ENCODE measurements around the gene NUBP2.

The NUBP2 gene

DNA sequence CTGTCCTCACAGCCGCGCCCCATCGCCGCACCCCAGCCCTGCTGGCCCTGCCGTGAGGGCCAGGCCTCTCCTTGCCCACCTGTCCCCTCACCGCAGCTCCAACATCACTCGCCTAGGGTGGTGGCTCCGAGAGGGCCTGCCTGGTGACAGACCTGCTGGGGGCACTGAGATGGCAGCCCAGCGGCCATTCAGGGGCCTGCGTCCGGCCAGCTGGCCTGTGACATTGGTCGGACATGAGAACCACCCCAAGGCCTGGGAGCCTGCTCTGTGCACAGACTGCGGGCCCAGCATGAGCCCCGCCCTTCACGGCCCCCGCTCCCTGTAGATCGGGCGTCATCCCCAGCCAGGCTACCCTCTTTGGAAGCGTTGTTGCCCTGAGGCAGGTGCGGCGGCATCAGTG, 23.2 kb upstream of the NUBP2 start:
- no peak for DNase-seq

DNA sequence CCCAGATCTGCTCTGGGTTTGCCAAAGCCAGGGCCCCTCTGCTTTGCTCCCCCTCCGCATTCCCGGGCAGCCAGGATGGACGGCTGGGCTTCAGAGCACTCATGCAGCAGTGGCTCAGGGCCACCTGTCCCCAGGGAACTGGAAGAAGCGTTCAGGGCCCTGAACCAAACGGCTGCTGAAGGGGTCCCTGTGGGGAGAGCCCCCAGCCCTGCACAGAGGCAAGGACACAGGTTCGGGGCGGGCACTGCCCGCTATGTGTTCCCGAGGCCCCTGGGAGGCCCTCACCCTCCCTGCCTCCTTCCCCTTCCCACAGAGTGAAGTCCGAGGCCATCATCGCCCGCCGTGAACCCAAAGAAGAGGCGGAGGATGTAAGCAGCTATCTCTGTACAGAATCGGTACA, 21.8 kb upstream of the NUBP2 start:
- no peak for DNase-seq

DNA sequence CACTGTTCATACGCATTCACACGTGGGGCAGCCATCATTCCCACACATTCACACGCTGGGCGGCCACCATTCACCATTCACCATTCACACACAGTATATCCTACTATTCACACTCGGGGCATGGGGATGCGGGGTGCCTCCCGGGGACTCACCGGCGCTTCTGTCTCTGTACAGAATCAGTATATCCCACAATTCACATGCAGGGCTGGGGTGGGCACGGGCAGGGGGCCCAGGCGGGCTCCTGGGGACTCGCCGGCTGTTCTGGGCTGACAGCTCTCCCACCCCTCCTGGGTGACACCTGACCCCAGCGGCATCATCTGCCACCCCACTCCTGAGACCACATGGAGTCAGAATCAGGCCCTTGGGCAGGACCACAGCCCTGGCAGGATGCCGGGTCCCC, 21.0 kb upstream of the NUBP2 start:
- no peak for DNase-seq

DNA sequence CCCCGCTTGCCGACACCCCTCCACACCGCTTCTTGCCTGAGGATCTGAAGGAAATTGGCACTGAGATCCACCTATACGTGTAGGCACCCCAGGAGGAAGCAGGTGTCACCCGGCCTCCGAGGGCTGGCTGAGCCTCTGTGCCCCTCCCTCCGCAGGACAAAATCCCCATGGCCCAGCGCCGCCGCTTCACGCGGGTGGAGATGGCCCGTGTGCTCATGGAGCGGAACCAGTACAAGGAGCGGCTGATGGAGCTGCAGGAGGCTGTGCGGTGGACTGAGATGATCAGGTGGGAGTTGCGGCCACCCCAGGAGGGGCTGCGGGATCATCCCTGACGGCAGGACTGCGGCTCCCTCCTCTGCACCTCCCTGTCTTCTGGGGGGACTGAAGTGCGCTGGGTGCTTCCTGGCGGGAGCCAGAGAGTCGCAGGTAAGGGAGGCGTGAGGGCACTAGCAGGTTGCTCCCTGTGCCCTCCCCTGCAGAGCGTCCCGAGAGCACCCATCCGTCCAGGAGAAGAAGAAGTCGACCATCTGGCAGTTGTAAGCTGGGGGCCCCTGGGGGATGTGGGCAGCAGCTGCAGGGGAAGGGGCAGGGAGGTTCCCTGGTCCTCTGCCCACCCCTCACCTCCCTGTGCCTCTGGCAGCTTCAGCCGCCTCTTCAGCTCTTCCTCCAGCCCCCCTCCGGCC, 20.4 kb upstream of the NUBP2 start:
- DNase-seq, result no peak

DNA sequence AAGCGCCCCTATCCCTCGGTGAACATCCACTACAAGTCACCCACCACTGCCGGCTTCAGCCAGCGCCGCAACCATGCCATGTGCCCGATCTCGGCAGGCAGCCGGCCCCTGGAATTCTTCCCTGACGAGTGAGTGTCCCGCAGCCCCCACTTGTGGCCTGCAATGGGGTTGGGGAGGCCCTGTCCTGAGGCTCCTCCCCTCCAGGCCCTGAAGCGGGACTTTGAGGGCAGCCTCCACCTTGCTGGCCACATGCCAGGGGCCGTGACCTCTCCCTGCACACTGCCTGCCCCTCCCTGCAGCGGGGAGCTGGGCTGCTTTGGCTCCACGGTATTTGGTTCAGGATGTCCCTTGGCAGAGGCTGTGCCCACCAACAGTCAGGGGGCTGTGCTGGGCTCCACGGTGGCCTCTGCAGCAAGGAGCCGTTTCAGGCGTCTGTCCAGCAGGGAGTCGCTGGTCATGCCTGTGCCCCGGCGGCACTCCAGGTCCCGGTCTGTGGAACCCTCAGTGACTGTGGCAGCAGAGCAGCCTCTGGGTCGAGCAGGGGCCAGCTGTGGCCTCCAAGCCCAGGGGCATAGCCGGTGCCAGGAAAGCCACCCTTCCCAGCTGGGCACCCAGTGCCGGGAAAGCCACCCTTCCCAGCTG, 19.8 kb upstream of the NUBP2 start:
- no peak for DNase-seq

DNA sequence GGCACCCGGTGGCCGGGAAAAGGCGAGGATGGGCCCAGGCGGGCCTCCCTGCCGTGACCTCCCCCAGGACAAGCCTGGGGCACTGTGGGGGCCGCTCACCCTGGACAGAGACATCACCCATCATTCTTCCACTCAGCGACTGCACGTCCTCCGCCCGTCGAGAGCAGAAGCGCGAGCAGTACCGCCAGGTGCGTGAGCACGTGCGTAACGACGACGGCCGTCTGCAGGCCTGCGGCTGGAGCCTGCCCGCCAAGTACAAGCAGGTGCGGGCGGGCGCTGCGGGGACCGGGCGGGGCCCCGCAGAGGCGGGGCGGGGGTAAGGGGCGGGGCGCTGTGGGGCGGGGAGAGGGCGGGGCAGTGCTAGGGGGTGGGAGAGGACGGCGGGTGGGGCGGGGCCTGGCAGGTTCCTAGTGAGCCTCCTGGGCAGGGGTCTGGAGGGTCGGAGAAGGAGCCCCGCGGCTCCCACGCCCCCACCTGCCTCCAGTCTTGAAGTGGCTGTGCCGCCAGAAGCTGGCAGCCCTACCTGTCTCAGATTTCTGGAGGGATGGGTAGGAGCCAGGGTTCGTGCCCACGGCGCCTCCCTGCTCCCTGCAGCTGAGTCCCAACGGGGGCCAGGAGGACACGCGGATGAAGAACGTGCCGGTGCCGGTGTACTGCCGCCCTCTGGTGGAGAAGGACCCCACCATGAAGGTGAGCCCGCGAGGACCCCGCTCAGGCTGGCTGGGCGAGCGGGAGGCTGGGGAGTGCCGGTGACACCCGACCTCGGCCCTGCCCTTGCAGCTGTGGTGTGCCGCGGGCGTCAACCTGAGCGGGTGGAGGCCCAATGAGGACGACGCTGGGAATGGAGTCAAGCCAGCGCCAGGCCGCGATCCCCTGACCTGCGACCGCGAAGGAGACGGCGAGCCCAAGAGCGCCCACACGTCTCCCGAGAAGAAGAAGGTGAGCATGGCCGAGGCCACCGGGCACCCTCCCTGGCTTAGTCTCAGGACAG, 18.9 kb upstream of the NUBP2 start:
- no peak for DNase-seq

DNA sequence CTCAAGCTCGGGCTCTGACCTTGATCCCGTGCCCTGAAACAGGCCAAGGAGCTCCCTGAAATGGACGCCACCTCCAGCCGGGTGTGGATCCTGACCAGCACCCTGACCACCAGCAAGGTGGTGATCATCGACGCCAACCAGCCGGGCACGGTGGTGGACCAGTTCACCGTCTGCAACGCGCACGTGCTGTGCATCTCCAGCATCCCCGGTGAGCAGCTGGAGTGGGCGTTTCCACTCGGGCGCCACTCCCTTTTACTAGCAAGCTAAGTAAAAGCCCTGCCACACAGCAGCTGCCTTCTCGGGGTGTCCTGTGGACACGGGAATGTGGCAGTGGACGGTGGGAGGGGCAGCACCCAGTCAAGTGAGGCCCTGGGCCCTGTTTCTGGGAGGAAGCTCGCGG, 17.8 kb upstream of the NUBP2 start:
- DNase-seq, result no peak

DNA sequence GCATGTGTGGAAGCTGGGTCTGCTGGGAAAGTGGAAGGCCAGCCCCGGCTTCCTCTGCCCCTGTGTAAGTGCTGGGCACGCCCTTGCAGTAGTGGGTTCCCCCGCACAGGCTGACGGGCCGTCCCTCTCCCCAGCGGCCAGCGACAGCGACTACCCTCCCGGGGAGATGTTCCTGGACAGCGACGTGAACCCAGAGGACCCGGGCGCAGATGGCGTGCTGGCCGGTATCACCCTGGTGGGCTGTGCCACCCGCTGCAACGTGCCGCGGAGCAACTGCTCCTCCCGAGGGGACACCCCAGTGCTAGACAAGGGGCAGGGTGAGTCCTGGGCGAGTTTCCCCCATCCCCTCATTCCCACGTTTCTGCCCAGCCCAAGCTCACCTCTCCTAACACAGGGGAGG, 16.9 kb upstream of the NUBP2 start:
- no peak for DNase-seq

DNA sequence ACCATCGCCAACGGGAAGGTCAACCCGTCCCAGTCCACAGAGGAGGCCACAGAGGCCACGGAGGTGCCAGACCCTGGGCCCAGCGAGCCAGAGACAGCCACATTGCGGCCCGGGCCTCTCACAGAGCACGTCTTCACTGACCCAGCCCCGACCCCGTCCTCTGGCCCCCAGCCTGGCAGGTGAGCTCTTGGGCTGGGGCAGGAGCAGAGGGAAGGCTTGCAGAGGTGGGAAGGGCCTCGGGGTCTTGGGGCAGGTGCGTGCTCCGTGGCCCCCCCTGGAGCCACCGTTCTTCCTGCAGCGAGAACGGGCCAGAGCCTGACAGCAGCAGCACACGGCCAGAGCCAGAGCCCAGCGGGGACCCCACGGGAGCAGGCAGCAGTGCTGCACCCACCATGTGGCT, 16.5 kb upstream of the NUBP2 start:
- DNase-seq, result no peak

DNA sequence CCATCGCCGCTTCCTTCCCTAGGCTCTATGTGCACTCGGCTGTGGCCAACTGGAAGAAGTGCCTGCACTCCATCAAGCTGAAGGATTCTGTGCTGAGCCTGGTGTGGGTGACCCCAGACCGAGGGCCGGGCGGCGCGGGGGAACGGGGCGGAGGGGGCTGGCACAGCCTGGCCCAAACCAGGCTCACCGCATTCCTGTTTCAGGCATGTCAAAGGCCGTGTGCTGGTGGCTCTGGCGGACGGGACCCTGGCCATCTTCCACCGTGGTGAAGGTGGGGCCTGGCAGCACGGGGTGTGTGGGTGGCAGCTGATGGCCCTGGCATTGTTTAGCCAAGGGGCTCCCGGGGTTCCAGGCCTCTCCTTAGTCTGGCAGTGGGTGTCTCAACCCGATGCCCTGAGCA, 16.1 kb upstream of the NUBP2 start:
- no peak for DNase-seq

DNA sequence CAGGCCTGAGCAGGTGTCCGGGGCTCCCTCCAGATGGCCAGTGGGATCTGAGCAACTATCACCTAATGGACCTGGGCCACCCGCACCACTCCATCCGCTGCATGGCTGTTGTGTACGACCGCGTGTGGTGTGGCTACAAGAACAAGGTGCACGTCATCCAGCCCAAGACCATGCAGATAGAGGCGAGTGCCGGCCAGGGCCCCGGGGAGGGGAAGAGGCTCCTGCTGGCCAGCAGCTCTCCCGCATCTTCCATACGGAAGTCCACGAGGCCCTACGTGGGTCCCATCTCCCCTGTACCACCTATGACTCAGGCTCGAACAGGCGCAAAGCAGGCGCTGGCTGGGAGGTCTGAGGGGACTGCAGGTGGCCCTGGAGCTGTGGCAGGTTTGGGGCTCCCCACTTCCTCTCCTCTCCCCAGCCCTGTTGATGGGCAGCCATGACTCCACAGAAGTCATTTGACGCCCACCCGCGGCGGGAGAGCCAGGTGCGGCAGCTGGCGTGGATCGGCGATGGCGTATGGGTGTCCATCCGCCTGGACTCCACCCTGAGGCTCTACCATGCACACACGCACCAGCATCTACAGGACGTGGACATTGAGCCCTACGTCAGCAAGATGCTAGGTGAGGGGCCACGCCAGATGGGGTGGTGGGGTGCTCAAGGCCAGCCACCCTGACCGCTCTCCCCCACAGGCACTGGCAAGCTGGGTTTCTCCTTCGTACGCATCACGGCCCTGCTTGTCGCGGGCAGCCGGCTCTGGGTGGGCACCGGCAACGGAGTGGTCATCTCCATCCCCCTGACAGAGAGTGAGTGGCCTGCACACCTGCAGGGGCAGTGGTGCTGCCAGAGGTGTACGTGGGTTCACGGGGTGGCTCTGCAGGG, 15.4 kb upstream of the NUBP2 start:
- no peak for DNase-seq

DNA sequence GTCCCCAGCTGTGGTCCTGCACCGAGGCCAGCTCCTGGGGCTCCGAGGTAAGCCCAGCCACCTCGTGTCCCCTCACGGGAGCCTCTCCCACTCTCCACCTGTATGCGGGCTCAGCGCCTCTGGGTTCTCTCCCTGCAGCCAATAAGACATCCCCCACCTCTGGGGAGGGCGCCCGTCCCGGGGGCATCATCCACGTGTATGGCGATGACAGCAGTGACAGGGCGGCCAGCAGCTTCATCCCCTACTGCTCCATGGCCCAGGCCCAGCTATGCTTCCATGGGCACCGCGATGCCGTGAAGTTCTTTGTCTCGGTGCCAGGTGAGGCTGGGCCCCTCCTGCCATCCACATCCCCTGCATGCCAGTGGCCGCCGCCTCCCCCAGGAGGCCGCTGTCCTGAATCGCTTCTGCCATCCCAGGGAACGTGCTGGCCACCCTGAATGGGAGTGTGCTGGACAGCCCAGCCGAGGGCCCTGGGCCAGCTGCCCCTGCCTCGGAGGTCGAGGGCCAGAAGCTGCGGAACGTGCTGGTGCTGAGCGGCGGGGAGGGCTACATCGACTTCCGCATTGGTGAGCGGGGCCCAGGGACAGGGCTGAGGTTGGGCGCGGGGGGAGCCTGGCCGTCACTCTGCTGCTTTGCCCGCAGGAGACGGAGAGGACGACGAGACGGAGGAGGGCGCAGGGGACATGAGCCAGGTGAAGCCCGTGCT, 14.5 kb upstream of the NUBP2 start:
- DNase-seq, result no peak

DNA sequence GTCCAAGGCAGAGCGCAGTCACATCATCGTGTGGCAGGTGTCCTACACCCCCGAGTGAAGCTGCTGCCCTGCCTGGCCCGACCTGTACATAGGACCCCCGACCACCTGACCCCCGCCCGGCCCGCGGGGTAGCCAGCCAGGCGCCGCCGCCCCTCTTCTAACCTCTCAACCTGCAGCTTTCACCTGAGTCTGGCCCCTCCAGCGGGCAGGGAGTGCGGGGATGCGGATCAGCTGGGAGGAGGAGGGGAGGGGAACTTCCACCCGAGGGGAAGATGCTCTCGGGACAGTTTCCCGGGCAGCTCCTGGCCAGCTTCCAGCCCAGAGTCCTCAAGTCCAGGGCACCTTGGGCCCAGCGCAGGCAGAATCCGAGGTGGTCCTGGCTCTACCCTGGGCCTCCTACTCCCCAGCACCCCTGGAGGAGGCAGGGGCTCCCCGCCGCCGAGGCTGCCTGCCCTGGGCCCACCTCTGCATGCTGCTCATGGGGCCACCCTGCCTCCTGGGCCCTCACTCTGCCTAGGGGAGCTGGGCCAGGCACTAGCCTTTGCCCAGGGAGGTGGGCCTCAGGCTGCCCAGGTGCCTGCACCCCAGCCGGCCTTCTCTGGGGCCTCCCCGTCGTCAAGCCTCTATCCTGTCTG, 13.9 kb upstream of the NUBP2 start:
- DNase-seq, result no peak

DNA sequence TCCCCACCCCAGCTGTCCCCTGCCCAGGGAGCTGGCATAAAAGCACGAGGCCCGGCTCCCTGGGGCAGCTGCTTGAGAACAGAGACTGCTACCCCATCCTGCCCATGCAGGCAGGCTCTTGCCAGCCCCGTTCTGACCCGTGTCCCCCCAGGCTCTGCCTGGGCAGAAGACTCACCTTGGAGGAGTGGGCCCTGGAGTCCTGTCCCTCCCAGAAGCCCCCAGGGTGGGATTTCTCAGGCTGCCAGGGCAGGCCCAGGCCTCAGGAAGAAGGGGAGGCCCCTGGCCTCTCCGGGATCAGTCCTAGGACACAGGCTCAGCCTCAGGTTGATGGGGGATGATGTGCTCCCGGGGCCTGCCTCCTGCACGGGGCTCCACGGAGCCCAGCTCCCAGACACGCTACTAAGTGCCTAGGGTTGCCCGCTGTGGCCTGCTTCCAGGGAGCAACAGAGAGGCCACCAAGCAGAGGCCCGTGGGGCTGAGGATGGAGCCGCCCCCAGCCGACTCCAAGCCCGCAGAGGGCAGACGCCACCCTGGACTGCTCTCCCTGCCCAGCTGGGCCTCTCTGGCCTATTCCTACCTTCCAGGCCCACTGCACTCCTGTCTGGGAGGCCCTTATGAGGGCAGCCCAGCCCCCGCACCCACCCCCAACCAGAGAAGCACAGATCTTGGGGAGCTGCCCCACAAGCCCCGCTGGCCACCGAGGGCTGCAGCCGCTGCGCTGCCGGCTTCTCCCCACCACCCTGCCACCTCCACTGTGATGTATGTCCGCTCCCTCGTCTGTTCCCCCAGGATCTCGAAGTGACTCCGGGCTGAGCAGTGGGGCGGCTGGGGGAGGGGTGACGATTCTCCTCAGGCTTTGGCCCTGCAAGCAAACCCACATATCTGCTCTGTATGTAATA, 13.1 kb upstream of the NUBP2 start:
- DNase-seq, result no peak

DNA sequence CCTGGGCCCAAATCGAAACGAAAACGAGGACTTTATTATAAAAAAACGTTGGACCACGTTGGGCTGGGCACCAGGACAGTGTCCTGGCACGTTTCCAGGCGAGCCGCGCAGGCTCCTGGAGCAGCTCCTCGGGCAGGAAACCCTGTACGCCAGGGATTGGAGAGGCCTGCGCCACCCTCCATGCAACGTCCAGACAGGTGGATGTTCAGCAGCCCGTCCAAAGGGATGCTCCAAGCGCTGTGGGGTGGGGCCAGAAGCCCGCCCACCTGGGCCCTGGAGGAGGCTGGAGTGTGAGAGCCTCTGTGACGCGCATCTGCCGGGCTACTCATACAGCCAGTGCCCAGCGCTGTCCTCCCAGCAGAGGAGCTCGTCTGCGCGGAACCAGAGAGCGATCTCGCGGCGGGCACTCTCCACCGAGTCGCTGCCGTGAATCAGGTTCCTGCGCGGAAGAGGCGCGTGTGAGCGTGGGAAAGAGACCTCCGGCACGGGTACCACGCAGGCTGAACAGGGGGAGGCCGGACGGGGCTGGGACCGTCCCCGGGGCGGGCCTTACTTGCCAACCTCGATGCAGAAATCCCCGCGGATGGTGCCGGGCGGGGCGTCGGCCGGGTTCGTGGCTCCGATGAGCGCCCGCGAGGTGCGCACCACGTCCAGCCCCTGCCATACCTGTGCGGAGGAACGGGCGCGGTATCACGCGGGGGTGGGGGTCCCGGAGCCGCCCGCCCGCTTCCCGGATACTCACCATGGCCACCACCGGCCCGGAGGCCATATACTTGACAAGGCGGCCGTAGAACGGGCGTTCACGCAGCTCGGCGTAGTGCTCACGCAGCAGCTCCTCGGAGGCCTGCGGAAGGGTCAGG, 12.2 kb upstream of the NUBP2 start:
- peak; percentile 11 to 34 for DNase-seq

DNA sequence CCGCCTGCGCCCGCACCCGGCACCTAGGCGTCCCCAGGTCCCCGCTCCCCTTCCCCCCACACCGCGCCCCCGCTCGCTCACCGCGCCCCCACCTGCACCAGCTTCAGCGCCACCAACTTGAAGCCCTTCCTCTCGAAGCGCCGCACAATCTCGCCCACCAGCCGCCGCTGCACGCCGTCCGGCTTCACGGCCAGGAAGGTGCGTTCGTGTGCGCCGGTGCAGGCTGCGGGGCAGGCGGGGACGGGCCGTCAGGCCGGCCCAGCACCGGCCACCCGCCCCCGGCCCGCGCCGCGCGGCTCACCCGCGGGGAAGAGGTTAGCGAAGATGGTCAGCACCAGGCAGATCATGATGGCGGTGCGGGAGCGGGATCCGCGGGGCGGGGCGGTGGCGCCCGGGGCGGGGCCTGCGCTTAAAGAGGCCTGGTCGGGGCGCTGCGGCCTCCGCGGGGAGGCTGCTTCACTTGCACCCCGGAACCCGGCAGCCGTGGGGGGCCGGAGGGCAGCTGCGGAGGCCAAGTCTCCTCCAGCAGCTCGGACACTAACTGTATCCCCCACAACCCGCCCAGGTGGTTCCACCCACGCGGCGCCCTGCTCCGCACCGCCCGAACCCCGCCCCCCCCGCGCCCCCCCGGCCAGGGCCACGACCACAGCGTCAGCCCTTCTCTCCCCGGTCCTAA, 11.4 kb upstream of the NUBP2 start, which contains the start of gene NME3:
Gene NME3 (minus strand): TSS at position 356 of the 676 bp plus-strand sequence. CDS start 9 bp downstream, at position 347.
- peak; percentile 50 to 71 for DNase-seq

DNA sequence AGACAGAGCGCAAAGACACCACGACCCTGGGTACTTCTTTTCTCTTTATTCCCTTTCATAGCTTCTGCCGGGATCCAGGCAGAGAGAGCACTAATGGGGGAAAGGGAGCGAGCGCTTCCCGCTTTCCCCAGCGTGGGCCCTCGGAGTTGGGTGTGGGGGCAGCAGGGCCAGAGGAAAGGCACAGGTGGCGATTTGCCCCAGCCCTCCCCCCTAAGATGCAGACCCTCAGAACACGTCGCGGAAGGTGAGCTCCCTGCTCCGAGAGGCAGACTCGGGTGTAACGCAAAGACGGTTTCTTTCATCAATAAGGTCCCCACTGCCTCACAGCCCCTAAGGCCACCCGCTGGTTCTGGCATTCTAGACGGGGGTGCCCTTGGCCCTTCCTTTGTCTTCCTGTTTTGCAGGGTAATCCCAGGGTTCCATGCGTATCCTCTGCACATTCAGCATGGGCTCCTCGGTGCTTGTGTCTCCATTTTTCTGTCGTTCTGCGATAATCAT, 10.8 kb upstream of the NUBP2 start:
- peak in 1 of 2 donors; percentile 17 for DNase-seq

DNA sequence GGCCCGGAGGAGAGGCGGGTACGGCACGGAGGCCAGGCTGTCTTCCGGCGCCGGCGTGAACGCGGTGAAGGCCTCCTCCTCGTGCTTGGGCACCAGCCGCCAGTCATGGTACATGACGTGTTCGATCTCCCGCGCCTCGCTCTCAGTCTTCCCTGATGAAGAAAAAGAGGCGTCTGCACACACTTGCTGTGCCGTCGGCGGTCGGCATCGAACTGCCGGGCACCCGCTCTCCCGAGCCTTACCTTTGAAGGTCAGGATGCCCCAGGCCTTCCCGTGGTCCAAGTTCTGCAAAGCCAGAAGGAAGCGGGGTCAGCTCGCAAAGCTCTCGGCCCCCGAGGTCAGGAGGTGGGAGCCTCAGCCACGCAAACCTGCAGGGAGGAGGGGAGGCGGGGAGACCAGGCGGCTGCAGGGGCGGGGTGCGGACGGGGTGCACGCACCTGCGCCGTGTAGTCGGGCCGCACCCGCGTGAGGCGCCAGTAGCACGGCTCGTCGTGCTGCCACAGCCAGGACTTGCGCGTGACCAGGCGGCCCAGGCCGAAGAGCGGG, 10.3 kb upstream of the NUBP2 start, which contains the start of gene EME2:
Gene EME2 (plus strand): TSS at position 449 of the 546 bp plus-strand sequence. CDS start 418 bp downstream, outside the sequence.
- peak in 1 of 2 donors; percentile 10 for DNase-seq

All from inflammatory macrophage treated with lipopolysaccharide for 1 hour (primary cell).